Hepatocyte (in vitro differentiated cells): ENCODE measurements around the gene UBTF.

Experiments
- EZH2phosphoT487 ChIP-seq: fragments of 200-600 bp; sonication (generic); IDR thresholded peaks from one replicate; pipeline ENCODE4 v1.6.1; 2018; ENCODE audit warnings: antibody characterized with exemption, mild to moderate bottlenecking, low read depth, moderate library complexity; ENCODE audit not compliant: unreplicated experiment, severe bottlenecking
- TF ChIP-seq, protein P1 (sequence below): fragments of 200-600 bp; sonication (generic); IDR thresholded peaks from 2 replicates; pipeline ENCODE4 v1.5.1; 2016; ENCODE audit warnings: antibody characterized with exemption, mild to moderate bottlenecking; ENCODE audit not compliant: poor library complexity

DNA sequence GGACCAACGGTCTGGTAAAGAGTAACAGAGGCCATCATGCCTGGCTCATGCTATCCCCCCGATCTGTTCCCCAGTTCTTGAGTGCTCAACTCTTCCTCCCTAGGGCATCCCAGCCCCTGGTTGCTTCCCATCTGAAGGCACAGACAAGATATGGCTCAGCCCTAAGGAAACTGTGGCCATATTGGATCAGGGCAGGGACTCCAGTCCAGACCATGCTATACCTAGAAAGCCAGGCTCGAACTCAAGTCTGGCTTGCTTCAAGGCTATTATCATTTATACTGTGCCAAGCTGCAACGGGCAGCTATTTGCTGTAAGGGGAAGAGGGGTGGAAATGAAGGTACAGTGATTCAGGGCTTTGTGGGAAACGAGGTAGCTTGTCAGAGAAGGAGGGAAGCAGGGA, 2.8 kb downstream of the UBTF start:
- TF ChIP-seq, protein P1, sequence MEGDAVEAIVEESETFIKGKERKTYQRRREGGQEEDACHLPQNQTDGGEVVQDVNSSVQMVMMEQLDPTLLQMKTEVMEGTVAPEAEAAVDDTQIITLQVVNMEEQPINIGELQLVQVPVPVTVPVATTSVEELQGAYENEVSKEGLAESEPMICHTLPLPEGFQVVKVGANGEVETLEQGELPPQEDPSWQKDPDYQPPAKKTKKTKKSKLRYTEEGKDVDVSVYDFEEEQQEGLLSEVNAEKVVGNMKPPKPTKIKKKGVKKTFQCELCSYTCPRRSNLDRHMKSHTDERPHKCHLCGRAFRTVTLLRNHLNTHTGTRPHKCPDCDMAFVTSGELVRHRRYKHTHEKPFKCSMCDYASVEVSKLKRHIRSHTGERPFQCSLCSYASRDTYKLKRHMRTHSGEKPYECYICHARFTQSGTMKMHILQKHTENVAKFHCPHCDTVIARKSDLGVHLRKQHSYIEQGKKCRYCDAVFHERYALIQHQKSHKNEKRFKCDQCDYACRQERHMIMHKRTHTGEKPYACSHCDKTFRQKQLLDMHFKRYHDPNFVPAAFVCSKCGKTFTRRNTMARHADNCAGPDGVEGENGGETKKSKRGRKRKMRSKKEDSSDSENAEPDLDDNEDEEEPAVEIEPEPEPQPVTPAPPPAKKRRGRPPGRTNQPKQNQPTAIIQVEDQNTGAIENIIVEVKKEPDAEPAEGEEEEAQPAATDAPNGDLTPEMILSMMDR = no peak
- no peak for TF ChIP-seq EZH2phosphoT487
